Trophoblast cell (in vitro differentiated cells and primary cell): ENCODE data around the gene ATF6.

Experiments
- DNase-seq, 2 donors: peaks; one replicate each; pipeline ENCODE4 v3.0.0-alpha.2; 2016
- H2AFZ ChIP-seq: 2 replicates; pipeline ENCODE4 v1.6.1; 2013; ENCODE audit warnings: low read length, moderate library complexity, mild to moderate bottlenecking; ENCODE audit not compliant: insufficient read depth, poor library complexity
- H2AK5ac ChIP-seq: 2 replicates; pipeline ENCODE4 v1.6.1; 2013; ENCODE audit warnings: mild to moderate bottlenecking, low read length
- H2BK120ac ChIP-seq: 2 replicates; pipeline ENCODE4 v1.6.1; 2013; ENCODE audit warnings: low read length, mild to moderate bottlenecking, moderate library complexity; ENCODE audit not compliant: insufficient read depth, poor library complexity
- H2BK12ac ChIP-seq: 2 replicates; pipeline ENCODE4 v1.6.1; 2013; ENCODE audit warnings: mild to moderate bottlenecking, low read length, moderate library complexity
- H2BK5ac ChIP-seq: 2 replicates; pipeline ENCODE4 v1.6.1; 2013; ENCODE audit warnings: low read length, low read depth, moderate library complexity, mild to moderate bottlenecking; ENCODE audit not compliant: poor library complexity
- H3K14ac ChIP-seq: 2 replicates; pipeline ENCODE4 v1.6.1; 2013; ENCODE audit warnings: mild to moderate bottlenecking, low read length
- H3K18ac ChIP-seq: 2 replicates; pipeline ENCODE4 v1.6.1; 2013; ENCODE audit warnings: mild to moderate bottlenecking, low read length
- H3K23ac ChIP-seq: 2 replicates; pipeline ENCODE4 v1.6.1; 2013; ENCODE audit warnings: low read length
- H3K27ac ChIP-seq: 2 replicates; pipeline ENCODE4 v1.5.1; 2013; ENCODE audit warnings: low read depth, mild to moderate bottlenecking, inconsistent platforms, low read length, moderate library complexity
- H3K27me3 ChIP-seq: 2 replicates; pipeline ENCODE4 v1.6.1; 2013; ENCODE audit warnings: inconsistent platforms, mild to moderate bottlenecking, low read length, moderate library complexity; ENCODE audit not compliant: insufficient read depth
- H3K36me3 ChIP-seq, 2 experiments: 1 replicate in 1 of 2; 2 replicates in 1 of 2; pipeline ENCODE4 v1.6.1; 2013; ENCODE audit warnings: low read length in 2 of 2, mild to moderate bottlenecking in 2 of 2, moderate library complexity in 1 of 2; ENCODE audit not compliant: insufficient read depth in 2 of 2, control insufficient read depth in 1 of 2
- H3K4ac ChIP-seq: 2 replicates; pipeline ENCODE4 v1.6.1; 2013; ENCODE audit warnings: low read depth, mild to moderate bottlenecking, low read length, moderate library complexity
- H3K4me1 ChIP-seq, 2 experiments: 1 replicate in 1 of 2; 2 replicates in 1 of 2; pipeline ENCODE4 v1.6.1; 2013; ENCODE audit warnings: low read length in 2 of 2, mild to moderate bottlenecking in 2 of 2, moderate library complexity in 1 of 2; ENCODE audit not compliant: insufficient read depth in 2 of 2, control insufficient read depth in 1 of 2
- H3K4me2 ChIP-seq: 2 replicates; pipeline ENCODE4 v1.6.1; 2013; ENCODE audit warnings: inconsistent platforms, mild to moderate bottlenecking, low read length, moderate library complexity
- H3K4me3 ChIP-seq: 2 replicates; pipeline ENCODE4 v1.5.1; 2013; ENCODE audit warnings: mild to moderate bottlenecking, low read depth, low read length, inconsistent platforms
- H3K79me1 ChIP-seq: one replicate; pipeline ENCODE4 v1.6.1; 2013; ENCODE audit warnings: low read length
- H3K79me2 ChIP-seq: 2 replicates; pipeline ENCODE4 v1.6.1; 2013; ENCODE audit warnings: low read length, mild to moderate bottlenecking; ENCODE audit not compliant: control insufficient read depth, insufficient read depth, poor library complexity
- H3K9ac ChIP-seq: 2 replicates; pipeline ENCODE4 v1.6.1; 2013; ENCODE audit warnings: mild to moderate bottlenecking, low read length
- H3K9me3 ChIP-seq: 2 replicates; pipeline ENCODE4 v1.6.1; 2013; ENCODE audit warnings: low read depth, mild to moderate bottlenecking, control low read depth, inconsistent platforms, low read length; ENCODE audit not compliant: insufficient read depth
- H4K12ac ChIP-seq: 2 replicates; pipeline ENCODE4 v1.6.1; 2013; ENCODE audit warnings: low read depth, mild to moderate bottlenecking, low read length, moderate library complexity
- H4K8ac ChIP-seq: 2 replicates; pipeline ENCODE4 v1.6.1; 2013; ENCODE audit warnings: low read depth, mild to moderate bottlenecking, low read length, moderate library complexity
- H4K91ac ChIP-seq: one replicate; pipeline ENCODE4 v1.6.1; 2013; ENCODE audit warnings: low read depth, mild to moderate bottlenecking, low read length, moderate library complexity
- WGBS: extraction: QIAGEN DNeasy Blood & Tissue Kit; methylation state at CpG from one replicate; pipeline ENCODE4 v1.1.7; 2013; ENCODE audit warnings: missing lambda C conversion rate; ENCODE audit not compliant: insufficient read length, insufficient coverage; ENCODE audit errors: extremely low coverage; 5-methylcytosine and 5-hydroxymethylcytosine counted together

The ATF6 gene

DNA sequence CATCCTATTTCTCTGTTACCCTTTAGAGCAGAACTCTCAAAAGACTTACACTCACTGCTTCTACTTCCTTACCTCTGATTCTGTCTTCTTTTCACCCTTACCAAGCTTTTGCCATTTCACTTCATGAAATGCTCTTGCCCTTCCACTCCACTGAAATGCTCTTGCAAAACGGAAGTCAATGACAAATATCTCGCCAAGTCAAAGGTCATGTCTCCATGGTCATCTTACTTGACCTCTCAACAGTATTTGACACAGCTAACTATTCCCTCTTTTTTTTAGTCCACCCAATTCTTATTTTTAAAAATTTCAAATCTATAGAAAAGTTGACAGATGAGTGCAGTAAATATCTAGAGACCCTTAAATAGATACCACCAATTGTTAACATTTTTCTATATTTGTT lies 149.9 kb downstream of the ATF6 start:
- no CpG with 5 or more reads among the region's 2 CpGs for WGBS
- no peak overlapping the region for H3K18ac ChIP-seq
- H3K9me3 ChIP-seq, result no peaks in the 10 kb centered on the region
- no peak overlapping the region for H4K91ac ChIP-seq
- H2AK5ac ChIP-seq, result no peak overlapping the region
- no peaks in the 10 kb centered on the region for H3K27me3 ChIP-seq
- H3K27ac ChIP-seq, result no peak overlapping the region
- no peak overlapping the region for H3K4ac ChIP-seq
- H3K23ac ChIP-seq, result no peak overlapping the region
- DNase-seq, result no peak
- H3K4me1 ChIP-seq, result no peaks in the 10 kb centered on the region
- H4K8ac ChIP-seq, result no peak overlapping the region
- H2AFZ ChIP-seq, result no peak overlapping the region
- H4K12ac ChIP-seq, result no peak overlapping the region
- no peaks in the 10 kb centered on the region for H3K79me2 ChIP-seq
- H3K9ac ChIP-seq, result no peak overlapping the region
- H3K4me2 ChIP-seq, result no peak overlapping the region
- no peak overlapping the region for H2BK12ac ChIP-seq
- no peaks in the 10 kb centered on the region for H3K79me1 ChIP-seq
- H3K14ac ChIP-seq, result no peak overlapping the region
- H2BK120ac ChIP-seq, result no peak overlapping the region
- no peak overlapping the region for H3K4me3 ChIP-seq
- no peak overlapping the region for H2BK5ac ChIP-seq
- no peaks in the 10 kb centered on the region for H3K36me3 ChIP-seq

- no peak overlapping the region for H3K4me2 ChIP-seq
- H2BK120ac ChIP-seq, result no peak overlapping the region
- no peaks in the 10 kb centered on the region for H3K9me3 ChIP-seq
- no peak overlapping the region for H3K4me3 ChIP-seq
- no peak overlapping the region for H2AFZ ChIP-seq
- H3K4ac ChIP-seq, result no peak overlapping the region
- H3K79me1 ChIP-seq, result no peaks in the 10 kb centered on the region
- H4K91ac ChIP-seq, result no peak overlapping the region
- H3K18ac ChIP-seq, result no peak overlapping the region
- H3K4me1 ChIP-seq, result no peaks in the 10 kb centered on the region
- H2BK12ac ChIP-seq, result no peak overlapping the region
- no peak for DNase-seq
- H3K14ac ChIP-seq, result no peak overlapping the region
- H3K9ac ChIP-seq, result no peak overlapping the region
- H3K36me3 ChIP-seq, result no peaks in the 10 kb centered on the region
- H3K27me3 ChIP-seq, result no peaks in the 10 kb centered on the region
- H4K8ac ChIP-seq, result no peak overlapping the region
- no peaks in the 10 kb centered on the region for H3K79me2 ChIP-seq
- H3K23ac ChIP-seq, result no peak overlapping the region
- no peak overlapping the region for H3K27ac ChIP-seq
- H2AK5ac ChIP-seq, result no peak overlapping the region
- H4K12ac ChIP-seq, result no peak overlapping the region
- H2BK5ac ChIP-seq, result no peak overlapping the region
Measured at GRCh38 chr1:161919229-161919628, 153.1 kb downstream of the ATF6 start.

- no peak overlapping the region for H2AFZ ChIP-seq
- H3K79me2 ChIP-seq, result no peaks in the 10 kb centered on the region
- no peak overlapping the region for H2BK12ac ChIP-seq
- no CpG with 5 or more reads among the region's 1 CpG for WGBS
- H4K8ac ChIP-seq, result no peak overlapping the region
- H3K36me3 ChIP-seq, result no peaks in the 10 kb centered on the region
- H3K14ac ChIP-seq, result no peak overlapping the region
- H4K12ac ChIP-seq, result no peak overlapping the region
- no peak overlapping the region for H2BK5ac ChIP-seq
- no peak overlapping the region for H2AK5ac ChIP-seq
- no peak overlapping the region for H3K23ac ChIP-seq
- no peak overlapping the region for H3K4ac ChIP-seq
- no peaks in the 10 kb centered on the region for H3K9me3 ChIP-seq
- H3K4me1 ChIP-seq, result no peaks in the 10 kb centered on the region
- H3K79me1 ChIP-seq, result no peaks in the 10 kb centered on the region
- H3K9ac ChIP-seq, result no peak overlapping the region
- no peak overlapping the region for H4K91ac ChIP-seq
- no peak for DNase-seq
- no peak overlapping the region for H3K27ac ChIP-seq
- H3K18ac ChIP-seq, result no peak overlapping the region
- no peaks in the 10 kb centered on the region for H3K27me3 ChIP-seq
- H3K4me3 ChIP-seq, result no peak overlapping the region
- H2BK120ac ChIP-seq, result no peak overlapping the region
- no peak overlapping the region for H3K4me2 ChIP-seq
Measured at GRCh38 chr1:161921491-161921890, 155.4 kb downstream of the ATF6 start.

DNA sequence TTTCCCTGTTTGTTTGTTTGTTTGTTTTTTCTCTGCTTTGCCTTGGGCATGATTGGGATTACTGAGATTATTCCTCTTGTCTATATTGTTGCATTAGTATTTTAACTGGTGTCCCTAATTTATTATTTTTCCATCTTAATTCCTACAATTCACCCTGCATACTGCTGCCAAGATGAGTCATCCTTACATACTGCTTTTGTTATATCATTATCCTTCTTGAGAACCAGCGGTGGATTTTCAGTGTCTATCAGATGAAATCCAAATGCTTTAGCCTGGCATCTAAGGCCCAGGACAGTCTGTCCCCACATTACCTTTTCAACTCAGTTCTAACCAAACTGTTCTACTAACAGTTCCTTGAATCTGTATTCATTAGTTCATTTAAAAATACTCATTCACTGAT lies 155.9 kb downstream of the ATF6 start:
- no peak overlapping the region for H3K4me3 ChIP-seq
- no peak overlapping the region for H2AFZ ChIP-seq
- no peaks in the 10 kb centered on the region for H3K9me3 ChIP-seq
- H3K23ac ChIP-seq, result no peak overlapping the region
- no peak overlapping the region for H3K9ac ChIP-seq
- H2BK12ac ChIP-seq, result no peak overlapping the region
- no peaks in the 10 kb centered on the region for H3K36me3 ChIP-seq
- H3K79me2 ChIP-seq, result no peaks in the 10 kb centered on the region
- WGBS, result no CpG with 5 or more reads among the region's 1 CpG
- H3K27me3 ChIP-seq, result no peaks in the 10 kb centered on the region
- H4K91ac ChIP-seq, result no peak overlapping the region
- H3K4me1 ChIP-seq, result no peaks in the 10 kb centered on the region
- no peak overlapping the region for H3K4me2 ChIP-seq
- no peak overlapping the region for H2AK5ac ChIP-seq
- no peak overlapping the region for H3K4ac ChIP-seq
- H3K14ac ChIP-seq, result no peak overlapping the region
- no peak overlapping the region for H4K8ac ChIP-seq
- H3K18ac ChIP-seq, result no peak overlapping the region
- no peak for DNase-seq
- no peaks in the 10 kb centered on the region for H3K79me1 ChIP-seq
- no peak overlapping the region for H2BK5ac ChIP-seq
- no peak overlapping the region for H3K27ac ChIP-seq
- no peak overlapping the region for H4K12ac ChIP-seq
- H2BK120ac ChIP-seq, result no peak overlapping the region

- WGBS, result no CpG with 5 or more reads among the region's 2 CpGs
- no peak for DNase-seq
Measured at GRCh38 chr1:161928056-161928455, 161.9 kb downstream of the ATF6 start.

More at GRCh38 chr1:161928056-161928455, 161.9 kb downstream of the ATF6 start:
- Histone ChIP-seq H3K18ac (no peak overlapping the region), H3K9me3 (no peaks in the 10 kb centered on the region), H3K4me2 (no peak overlapping the region), H3K4ac (no peak overlapping the region), H3K9ac (no peak overlapping the region), H3K4me3 (no peak overlapping the region), H2BK12ac (no peak overlapping the region), H2BK5ac (no peak overlapping the region), H3K27ac (no peak overlapping the region), H3K14ac (no peak overlapping the region), H3K36me3 (no peaks in the 10 kb centered on the region), H3K23ac (no peak overlapping the region), H3K4me1 (no peaks in the 10 kb centered on the region), H3K79me2 (no peaks in the 10 kb centered on the region), H2AK5ac (no peak overlapping the region), H4K91ac (no peak overlapping the region), H2BK120ac (no peak overlapping the region), H3K79me1 (no peaks in the 10 kb centered on the region), H4K12ac (no peak overlapping the region), H2AFZ (no peak overlapping the region), H4K8ac (no peak overlapping the region), H3K27me3 (no peaks in the 10 kb centered on the region)
